Keratinocyte (primary cell): Measurements from ENCODE around the gene TRPM2. TPM values are rescaled to one million over a fixed set of nuclear protein-coding genes. Genes with fewer than 3 reads are reported as not detected.

Experiments
- DNase-seq: peaks from one replicate; pipeline ENCODE4 v3.0.0-alpha.2; 2011; ENCODE audit warnings: low read depth, missing footprints, low spot score
- FAIRE-seq: peaks from 2 replicates; lab custom pipeline; 2011; peaks lifted over from hg19 to GRCh38; lab: Jason Lieb, UNC
- H2AFZ ChIP-seq: 2 replicates; pipeline ENCODE4 v1.6.0; 2012; ENCODE audit warnings: low read length, control low read depth, inconsistent platforms; ENCODE audit not compliant: control insufficient read depth
- H3K27ac ChIP-seq: 2 replicates; pipeline ENCODE4 v1.5.1; 2011; ENCODE audit warnings: low read length; ENCODE audit not compliant: control insufficient read depth, insufficient read depth
- H3K27me3 ChIP-seq: 3 replicates; pipeline ENCODE4 v1.6.0; 2011; ENCODE audit warnings: low read length; ENCODE audit not compliant: control insufficient read depth, insufficient read depth; ENCODE audit errors: extremely low read depth
- H3K36me3 ChIP-seq, 2 experiments: 2 replicates in 1 of 2; 3 replicates in 1 of 2; pipeline ENCODE4 v1.5.1; 2011; ENCODE audit warnings: low read length in 2 of 2, mild to moderate bottlenecking in 1 of 2; ENCODE audit not compliant: control insufficient read depth in 2 of 2, insufficient read depth in 2 of 2; ENCODE audit errors: extremely low read depth in 1 of 2
- H3K4me1 ChIP-seq: 3 replicates; pipeline ENCODE4 v1.5.1; 2011; ENCODE audit warnings: low read length; ENCODE audit not compliant: control insufficient read depth, insufficient read depth; ENCODE audit errors: extremely low read depth
- H3K4me2 ChIP-seq: 3 replicates; pipeline ENCODE4 v1.6.0; 2011; ENCODE audit warnings: low read depth, low read length; ENCODE audit not compliant: control insufficient read depth, insufficient read depth; ENCODE audit errors: extremely low read depth
- H3K4me3 ChIP-seq, 3 experiments: fragments of 200-600 bp in 1 of 3; sonication (generic) in 1 of 3; 2 replicates in 2 of 3; 3 replicates in 1 of 3; pipeline ENCODE4 v1.5.1; 2011 to 2016; ENCODE audit warnings: low read length in 3 of 3, mild to moderate bottlenecking in 3 of 3, control low read depth in 2 of 3, inconsistent platforms in 1 of 3, low read depth in 1 of 3, mixed read lengths in 1 of 3, mixed run types in 1 of 3, moderate library complexity in 1 of 3; ENCODE audit not compliant: control insufficient read depth in 2 of 3, insufficient read depth in 2 of 3; ENCODE audit errors: extremely low read depth in 1 of 3
- H3K79me2 ChIP-seq: 2 replicates; pipeline ENCODE4 v1.6.0; 2012; ENCODE audit warnings: low read length; ENCODE audit not compliant: control insufficient read depth, insufficient read depth
- H3K9ac ChIP-seq: 3 replicates; pipeline ENCODE4 v1.6.0; 2011; ENCODE audit warnings: low read length; ENCODE audit not compliant: control insufficient read depth, insufficient read depth; ENCODE audit errors: extremely low read depth
- H3K9me1 ChIP-seq: 3 replicates; pipeline ENCODE4 v1.6.0; 2011; ENCODE audit warnings: low read length; ENCODE audit not compliant: control insufficient read depth, insufficient read depth; ENCODE audit errors: extremely low read depth
- H3K9me3 ChIP-seq: 2 replicates; pipeline ENCODE4 v1.5.1; 2012; ENCODE audit warnings: low read depth, low read length; ENCODE audit not compliant: control insufficient read depth
- H4K20me1 ChIP-seq: 3 replicates; pipeline ENCODE4 v1.6.0; 2011; ENCODE audit warnings: low read length; ENCODE audit not compliant: control insufficient read depth, insufficient read depth; ENCODE audit errors: extremely low read depth
- EZH2 ChIP-seq: IDR thresholded peaks from one replicate; pipeline ENCODE4 v1.6.1; 2012; ENCODE audit warnings: inconsistent platforms, mild to moderate bottlenecking, low read length, moderate library complexity
- dilution Hi-C: fragments of 300-500 bp; cut with MboI; formaldehyde crosslinking; loops from one replicate; pipeline ENCODE4 v1.7.0; 2020; ENCODE audit warnings: low sequenced_read_pairs; ENCODE audit not compliant: extremely low pct_ligation_motif_present
- polyA plus RNA-seq, 5 experiments: library from polyadenylated mRNA; depleted of rRNA in 3 of 5; stranded (reverse) in 3 of 5; stranded (forward) in 1 of 5; unstranded in 1 of 5; fragments of >200 nt; gene quantifications; 1 replicate in 1 of 5; 2 replicates in 3 of 5; 3 replicates in 1 of 5; pipeline versions ENCODE4 v1.2.1 to v1.2.3, GENCODE V29; 2011 to 2012; ENCODE audit warnings: missing spikeins in 2 of 5, low read depth in 1 of 5, low replicate concordance in 1 of 5
- TF ChIP-seq, protein P1 (sequence below), 3 experiments: IDR thresholded peaks in 1 of 3; conservative IDR thresholded peaks in 1 of 3; optimal IDR thresholded peaks in 1 of 3; 2 replicates in 2 of 3; 3 replicates in 1 of 3; pipeline versions ENCODE3 to v1.5.1; 2011; ENCODE audit warnings: low read length in 3 of 3, mild to moderate bottlenecking in 3 of 3, moderate library complexity in 2 of 3, control low read depth in 1 of 3, inconsistent platforms in 1 of 3; ENCODE audit not compliant: insufficient read depth in 2 of 3; ENCODE audit errors: extremely low read depth in 1 of 3

Gene TRPM2
- polyA plus RNA-seq, 1 donor (not counting 4 experiments of a cell fraction or from before 2014, with no cell fraction given) = 0.31 TPM

GRCh38 chr21:44461464-44462001 is 108.1 kb downstream of the TRPM2 start:
- Histone ChIP-seq H2AFZ (no peak overlapping the region), H3K4me3 (no peak overlapping the region), H3K9ac (no peak overlapping the region), H3K36me3 (no peaks in the 10 kb centered on the region), H3K27me3 (no peaks in the 10 kb centered on the region), H3K9me3 (no peaks in the 10 kb centered on the region), H3K4me2 (no peak overlapping the region), H3K4me1 (no peaks in the 10 kb centered on the region), H3K9me1 (no peaks in the 10 kb centered on the region), H3K27ac (no peak overlapping the region), H3K79me2 (no peaks in the 10 kb centered on the region), H4K20me1 (no peaks in the 10 kb centered on the region)
- DNase-seq (no peak), FAIRE-seq (no peak)
- dilution Hi-C loops = no loop called here
- TF ChIP-seq, protein P1, sequence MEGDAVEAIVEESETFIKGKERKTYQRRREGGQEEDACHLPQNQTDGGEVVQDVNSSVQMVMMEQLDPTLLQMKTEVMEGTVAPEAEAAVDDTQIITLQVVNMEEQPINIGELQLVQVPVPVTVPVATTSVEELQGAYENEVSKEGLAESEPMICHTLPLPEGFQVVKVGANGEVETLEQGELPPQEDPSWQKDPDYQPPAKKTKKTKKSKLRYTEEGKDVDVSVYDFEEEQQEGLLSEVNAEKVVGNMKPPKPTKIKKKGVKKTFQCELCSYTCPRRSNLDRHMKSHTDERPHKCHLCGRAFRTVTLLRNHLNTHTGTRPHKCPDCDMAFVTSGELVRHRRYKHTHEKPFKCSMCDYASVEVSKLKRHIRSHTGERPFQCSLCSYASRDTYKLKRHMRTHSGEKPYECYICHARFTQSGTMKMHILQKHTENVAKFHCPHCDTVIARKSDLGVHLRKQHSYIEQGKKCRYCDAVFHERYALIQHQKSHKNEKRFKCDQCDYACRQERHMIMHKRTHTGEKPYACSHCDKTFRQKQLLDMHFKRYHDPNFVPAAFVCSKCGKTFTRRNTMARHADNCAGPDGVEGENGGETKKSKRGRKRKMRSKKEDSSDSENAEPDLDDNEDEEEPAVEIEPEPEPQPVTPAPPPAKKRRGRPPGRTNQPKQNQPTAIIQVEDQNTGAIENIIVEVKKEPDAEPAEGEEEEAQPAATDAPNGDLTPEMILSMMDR (optimal IDR thresholded peaks at IDR 0.05 in 1 of 3, IDR thresholded peaks at IDR 0.05 in 1 of 3, conservative IDR thresholded peaks at IDR 0.05 in 1 of 3; ENCODE audit: extremely low read depth in 1 of 3, insufficient read depth in 2 of 3, low read length in 3 of 3) = no peak
- no peak for TF ChIP-seq EZH2

GRCh38 chr21:44462086-44462833 is 108.8 kb downstream of the TRPM2 start:
- no peak for FAIRE-seq
- no peak overlapping the region for H3K9ac ChIP-seq

More at GRCh38 chr21:44462086-44462833, 108.8 kb downstream of the TRPM2 start:
- no peak overlapping the region for H3K4me3 ChIP-seq
- no peaks in the 10 kb centered on the region for H3K36me3 ChIP-seq
- H3K27ac ChIP-seq = no peak overlapping the region
- no peaks in the 10 kb centered on the region for H4K20me1 ChIP-seq
- H2AFZ ChIP-seq = no peak overlapping the region
- H3K9me3 ChIP-seq = peaks cover 3% of the 10 kb centered on the region
- no peaks in the 10 kb centered on the region for H3K9me1 ChIP-seq
- DNase-seq = no peak
- no peaks in the 10 kb centered on the region for H3K4me1 ChIP-seq
- H3K79me2 ChIP-seq = no peaks in the 10 kb centered on the region
- no peak for TF ChIP-seq EZH2
- TF ChIP-seq, protein P1 (optimal IDR thresholded peaks at IDR 0.05 in 1 of 3, IDR thresholded peaks at IDR 0.05 in 1 of 3, conservative IDR thresholded peaks at IDR 0.05 in 1 of 3; ENCODE audit: extremely low read depth in 1 of 3, insufficient read depth in 2 of 3, low read length in 3 of 3) = no peak
- H3K27me3 ChIP-seq = no peaks in the 10 kb centered on the region
- dilution Hi-C loops = no loop called here
- H3K4me2 ChIP-seq = no peak overlapping the region
